Esophagus squamous epithelium (tissue), 5 donors: ENCODE measurements around the gene RSBN1L. TPM values are rescaled to one million over a fixed set of nuclear protein-coding genes. Genes with fewer than 3 reads are reported as not detected.
A peak's percentile ranks its signal among the peaks of the same experiment; 100 is the strongest.

Source experiments
- DNase-seq: peaks from one replicate; lab custom pipeline; 2025; lab: John Stamatoyannopoulos, UW
- H3K27ac ChIP-seq, 4 donors: fragments of 200-600 bp; sonication (generic); one replicate each; pipeline ENCODE4 v1.5.1; 2016 to 2019; ENCODE audit warnings: mild to moderate bottlenecking in 1 of 4
- H3K27me3 ChIP-seq, 4 donors: fragments of 200-600 bp; sonication (generic); 1 replicate in 3 of 4; 2 replicates in 1 of 4; pipeline versions ENCODE4 v1.5.1 to v1.6.0; 2017 to 2021; ENCODE audit warnings: antibody characterized with exemption in 1 of 4
- H3K36me3 ChIP-seq, 3 donors: fragments of 200-600 bp; sonication (generic); one replicate each; pipeline ENCODE4 v1.5.1; 2016 to 2019
- H3K4me1 ChIP-seq, 3 donors: fragments of 200-600 bp; sonication (generic); one replicate each; pipeline ENCODE4 v1.5.1; 2017 to 2019
- H3K4me3 ChIP-seq, 4 donors: fragments of 200-600 bp; sonication (generic); 1 replicate in 3 of 4; 2 replicates in 1 of 4; pipeline ENCODE4 v1.5.1; 2016 to 2019; ENCODE audit warnings: mild to moderate bottlenecking in 2 of 4, moderate library complexity in 1 of 4
- H3K9me3 ChIP-seq, 3 donors: fragments of 200-600 bp; sonication (generic); one replicate each; pipeline ENCODE4 v1.5.1; 2016 to 2019
- CTCF ChIP-seq, 6 experiments: fragments of 450-650 bp in 4 of 6; fragments of 200-600 bp in 2 of 6; sonication (generic) in 2 of 6; IDR thresholded peaks; one replicate each; pipeline ENCODE4 v1.5.1; 2016 to 2019; ENCODE audit warnings: antibody characterized with exemption in 6 of 6, mild to moderate bottlenecking in 4 of 6, moderate library complexity in 4 of 6
- POLR2A ChIP-seq, 4 donors: fragments of 450-650 bp; IDR thresholded peaks; one replicate each; pipeline ENCODE4 v1.6.1; 2017; ENCODE audit warnings: antibody characterized with exemption in 4 of 4, mild to moderate bottlenecking in 4 of 4, moderate library complexity in 3 of 4
- WGBS, 2 donors: methylation state at CpG; one replicate each; pipeline ENCODE4 v1.1.5; 2018; 5-methylcytosine and 5-hydroxymethylcytosine counted together
- intact Hi-C: fragments of 100-400 bp; cut with DNase I; formaldehyde crosslinking; loops from one replicate; pipeline ENCODE4 v1.15.0; 2022
- total RNA-seq, 4 donors: library from RNA; depleted of rRNA; stranded (reverse); fragments of >200 nt; gene quantifications; one replicate each; pipeline ENCODE4 v1.1.0, GENCODE V29; 2016
- donor health status: DM: yes; HTN: yes; CAD: no.

Gene RSBN1L
- total RNA-seq, 4 donors from 2014 or later = 10.8 to 22.9 (median 14.1) TPM

- peak overlapping the region in 1 of 4 donors; percentile 30 for H3K27ac ChIP-seq
- peaks cover 0 to 35% (median 4%) of the 10 kb centered on the region in 3 donors for H3K4me1 ChIP-seq
- TF ChIP-seq POLR2A (IDR thresholded peaks at IDR 0.05) = no peak
- TF ChIP-seq CTCF (IDR thresholded peaks at IDR 0.05) = peak; percentile 70 to 86 (median 78)
- intact Hi-C loops = loop anchor here (5.0 kb wide), 1 partner anchor 107 kb away; no protein-coding TSS in a partner anchor
- H3K9me3 ChIP-seq = no peaks in the 10 kb centered on the region
- H3K36me3 ChIP-seq = peaks cover 0 to 9% (median 0%) of the 10 kb centered on the region in 3 donors
- no peaks in the 10 kb centered on the region for H3K27me3 ChIP-seq
- WGBS, 2 donors = 0% methylated on average over 3 of the region's 3 CpGs
- H3K4me3 ChIP-seq = no peak overlapping the region
- DNase-seq = no peak
These were observed 63.1 kb downstream of the RSBN1L start for GRCh38 chr7:77759294-77759889.

DNA sequence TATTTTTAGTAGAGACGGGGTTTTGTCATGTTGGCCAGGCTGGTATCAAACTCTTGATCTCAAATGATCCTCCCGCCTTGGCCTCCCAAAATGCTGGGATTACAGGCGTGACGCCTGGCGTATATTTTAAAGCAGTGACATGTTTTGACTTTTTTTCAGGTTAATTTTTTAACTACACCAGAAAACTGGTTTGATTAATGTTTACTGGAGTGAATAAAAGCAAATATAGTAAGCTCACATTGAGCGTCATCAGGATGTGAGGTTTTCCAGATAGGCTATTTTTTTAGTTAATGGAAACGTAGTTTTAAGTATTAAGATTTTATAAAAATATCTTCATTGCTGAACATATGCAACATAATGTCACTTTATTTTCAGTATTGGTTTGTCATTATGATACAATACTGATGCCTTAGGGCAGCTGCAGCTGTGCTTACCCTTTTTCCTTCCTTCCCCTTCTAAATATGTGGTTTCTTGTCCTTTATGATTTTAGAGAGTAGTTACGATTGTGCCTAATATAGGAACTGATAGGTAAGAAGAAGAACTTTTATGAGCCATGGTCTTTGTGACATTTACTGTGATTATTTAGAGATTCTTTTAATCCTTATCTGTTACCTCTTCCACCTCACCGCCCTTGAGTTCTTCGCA is 64.7 kb downstream of the RSBN1L start:
- no peak for TF ChIP-seq POLR2A (IDR thresholded peaks at IDR 0.05)
- TF ChIP-seq CTCF (IDR thresholded peaks at IDR 0.05) = no peak
- Histone ChIP-seq H3K4me3 (no peak overlapping the region), H3K36me3 (peaks cover 0 to 14% (median 0%) of the 10 kb centered on the region in 3 donors), H3K27ac (no peak overlapping the region), H3K9me3 (no peaks in the 10 kb centered on the region), H3K4me1 (peaks cover 0 to 42% (median 5%) of the 10 kb centered on the region in 3 donors), H3K27me3 (no peaks in the 10 kb centered on the region)
- DNase-seq = no peak
- intact Hi-C loops = no loop called here
- 87 to 88% methylated on average over 10 of the region's 10 CpGs for WGBS, 2 donors

GRCh38 chr7:77765481-77765880 is 69.2 kb downstream of the RSBN1L start:
- TF ChIP-seq CTCF (IDR thresholded peaks at IDR 0.05) (no peak), POLR2A (IDR thresholded peaks at IDR 0.05) (no peak)
- Histone ChIP-seq H3K36me3 (peaks cover 0 to 50% (median 0%) of the 10 kb centered on the region in 3 donors), H3K4me1 (peaks cover 0 to 15% (median 3%) of the 10 kb centered on the region in 3 donors), H3K9me3 (no peaks in the 10 kb centered on the region), H3K4me3 (no peak overlapping the region), H3K27ac (no peak overlapping the region), H3K27me3 (no peaks in the 10 kb centered on the region)
- no peak for DNase-seq
- WGBS, 2 donors = 62 to 67% methylated on average over 3 of the region's 3 CpGs
- intact Hi-C loops = no loop called here

- no peak for DNase-seq
- no peaks in the 10 kb centered on the region for H3K27me3 ChIP-seq
- WGBS, 2 donors = 80 to 82% methylated on average over 4 of the region's 4 CpGs
These were observed 69.9 kb downstream of the RSBN1L start for GRCh38 chr7:77765906-77766800.

GRCh38 chr7:77766801-77767605 is 70.7 kb downstream of the RSBN1L start:
- no peak for TF ChIP-seq CTCF (IDR thresholded peaks at IDR 0.05)
- no peak for TF ChIP-seq POLR2A (IDR thresholded peaks at IDR 0.05)
- no peaks in the 10 kb centered on the region for H3K9me3 ChIP-seq
- H3K27me3 ChIP-seq = no peaks in the 10 kb centered on the region
- intact Hi-C loops = no loop called here
- no peak overlapping the region for H3K27ac ChIP-seq
- H3K4me3 ChIP-seq = no peak overlapping the region
- no peak for DNase-seq
- WGBS, 2 donors = 75 to 86% methylated on average over 5 to 6 of the region's 6 CpGs
- H3K36me3 ChIP-seq = peaks cover 0 to 65% (median 0%) of the 10 kb centered on the region in 3 donors
- peaks cover 0 to 15% (median 3%) of the 10 kb centered on the region in 3 donors for H3K4me1 ChIP-seq

More at GRCh38 chr7:77765906-77766800, 69.9 kb downstream of the RSBN1L start:
- Histone ChIP-seq H3K9me3 (no peaks in the 10 kb centered on the region), H3K4me1 (peaks cover 0 to 15% (median 3%) of the 10 kb centered on the region in 3 donors), H3K27ac (no peak overlapping the region), H3K36me3 (peaks cover 0 to 57% (median 0%) of the 10 kb centered on the region in 3 donors), H3K4me3 (no peak overlapping the region)
- intact Hi-C loops = no loop called here
- TF ChIP-seq POLR2A (IDR thresholded peaks at IDR 0.05) = no peak
